HG02798 (cell line): ENCODE measurements around the gene RAP1GDS1.
"Not testable (repeated sequence)": the region's sequence is repeated elsewhere in the genome, so short reads cannot be mapped to it uniquely, and the experiment has no call there.

Source experiments
- ATAC-seq: cut with Tn5 transposase; IDR thresholded peaks from one replicate; pipeline ENCODE4 v1.9.1; 2021; ENCODE audit warnings: mild to moderate bottlenecking; ENCODE audit not compliant: unreplicated experiment, poor library complexity

The RAP1GDS1 gene

GRCh38 chr4:98476891-98477290 lies 215.7 kb downstream of the RAP1GDS1 start:
- no peak for ATAC-seq

GRCh38 chr4:98479590-98479989 lies 218.4 kb downstream of the RAP1GDS1 start:
- not testable (repeated sequence) for ATAC-seq

GRCh38 chr4:98480535-98480934 lies 219.4 kb downstream of the RAP1GDS1 start:
- ATAC-seq, result no peak

- no peak for ATAC-seq
Observed at GRCh38 chr4:98481167-98481566, 220.0 kb downstream of the RAP1GDS1 start.

GRCh38 chr4:98482503-98482846 lies 221.3 kb downstream of the RAP1GDS1 start:
- peak; percentile 18 for ATAC-seq

- ATAC-seq, result peak; percentile 92
Observed at GRCh38 chr4:98482847-98483806, 221.9 kb downstream of the RAP1GDS1 start.

GRCh38 chr4:98484031-98484430 lies 222.8 kb downstream of the RAP1GDS1 start:
- ATAC-seq, result no peak

GRCh38 chr4:98485816-98486345 lies 224.7 kb downstream of the RAP1GDS1 start:
- no peak for ATAC-seq

- ATAC-seq, result no peak
Observed at GRCh38 chr4:98490251-98490650, 229.1 kb downstream of the RAP1GDS1 start.

GRCh38 chr4:98491899-98492559 lies 230.8 kb downstream of the RAP1GDS1 start:
- ATAC-seq, result no peak

GRCh38 chr4:98493296-98493695 lies 232.1 kb downstream of the RAP1GDS1 start:
- peak; percentile 84 for ATAC-seq
